WI38 (cell line): ENCODE measurements around the gene GPATCH3.

Experiments
- H3K4me3 ChIP-seq: 2 replicates; pipeline ENCODE4 v1.5.1; 2011; ENCODE audit warnings: low read depth, mild to moderate bottlenecking, control low read depth, low read length
- TF ChIP-seq, protein P1 (sequence below): IDR thresholded peaks from 2 replicates; pipeline ENCODE4 v1.5.1; 2012; ENCODE audit warnings: low read depth, mild to moderate bottlenecking, control low read depth, low read length

GPATCH3 gene

GRCh38 chr1:26913389-26913753 lies 13.1 kb upstream of the GPATCH3 start:
- H3K4me3 ChIP-seq, result no peak overlapping the region
- TF ChIP-seq, protein P1, sequence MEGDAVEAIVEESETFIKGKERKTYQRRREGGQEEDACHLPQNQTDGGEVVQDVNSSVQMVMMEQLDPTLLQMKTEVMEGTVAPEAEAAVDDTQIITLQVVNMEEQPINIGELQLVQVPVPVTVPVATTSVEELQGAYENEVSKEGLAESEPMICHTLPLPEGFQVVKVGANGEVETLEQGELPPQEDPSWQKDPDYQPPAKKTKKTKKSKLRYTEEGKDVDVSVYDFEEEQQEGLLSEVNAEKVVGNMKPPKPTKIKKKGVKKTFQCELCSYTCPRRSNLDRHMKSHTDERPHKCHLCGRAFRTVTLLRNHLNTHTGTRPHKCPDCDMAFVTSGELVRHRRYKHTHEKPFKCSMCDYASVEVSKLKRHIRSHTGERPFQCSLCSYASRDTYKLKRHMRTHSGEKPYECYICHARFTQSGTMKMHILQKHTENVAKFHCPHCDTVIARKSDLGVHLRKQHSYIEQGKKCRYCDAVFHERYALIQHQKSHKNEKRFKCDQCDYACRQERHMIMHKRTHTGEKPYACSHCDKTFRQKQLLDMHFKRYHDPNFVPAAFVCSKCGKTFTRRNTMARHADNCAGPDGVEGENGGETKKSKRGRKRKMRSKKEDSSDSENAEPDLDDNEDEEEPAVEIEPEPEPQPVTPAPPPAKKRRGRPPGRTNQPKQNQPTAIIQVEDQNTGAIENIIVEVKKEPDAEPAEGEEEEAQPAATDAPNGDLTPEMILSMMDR, result no peak

GRCh38 chr1:26912147-26912490 lies 11.9 kb upstream of the GPATCH3 start:
- H3K4me3 ChIP-seq, result no peak overlapping the region
- TF ChIP-seq, protein P1, result no peak

DNA sequence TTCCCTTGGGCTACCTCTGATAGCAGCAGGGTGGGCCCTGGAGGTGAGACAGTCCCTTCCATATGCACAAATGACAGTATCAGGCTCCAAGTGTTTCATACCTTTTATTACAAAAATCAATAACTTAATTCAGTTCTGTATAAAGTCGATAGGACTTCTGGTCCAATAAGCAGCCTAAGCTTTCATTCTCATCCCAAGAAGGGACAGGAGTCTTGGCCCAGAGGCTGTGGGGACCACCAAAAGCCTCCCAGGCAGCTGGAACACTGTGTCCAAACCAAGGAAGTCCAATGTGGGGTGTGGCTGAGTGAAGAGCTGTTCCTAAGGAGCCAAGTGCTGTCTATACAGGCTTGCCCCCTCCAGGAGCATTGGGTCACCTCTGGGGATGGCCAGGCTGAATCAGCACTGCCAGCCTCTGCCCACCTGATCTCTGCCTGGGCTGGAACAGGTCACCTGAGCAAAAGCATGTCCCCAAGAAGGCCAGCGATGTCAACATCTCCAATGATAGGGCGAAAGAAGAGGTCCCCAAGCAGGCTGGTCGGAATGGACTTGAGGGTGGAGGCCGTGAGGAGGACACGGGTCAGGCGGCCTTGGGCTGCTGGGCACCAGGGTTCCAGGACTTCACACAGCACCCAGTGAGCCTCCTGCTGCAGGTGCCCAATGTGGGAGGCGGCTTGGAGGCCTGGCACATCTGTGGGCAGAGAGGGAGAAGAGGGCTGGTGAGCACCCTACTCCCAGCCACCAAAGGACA lies 11.3 kb upstream of the GPATCH3 start:
- H3K4me3 ChIP-seq, result no peak overlapping the region
- TF ChIP-seq, protein P1, result no peak

- TF ChIP-seq, protein P1, result no peak
These were observed 10.3 kb upstream of the GPATCH3 start for GRCh38 chr1:26910343-26911160.

DNA sequence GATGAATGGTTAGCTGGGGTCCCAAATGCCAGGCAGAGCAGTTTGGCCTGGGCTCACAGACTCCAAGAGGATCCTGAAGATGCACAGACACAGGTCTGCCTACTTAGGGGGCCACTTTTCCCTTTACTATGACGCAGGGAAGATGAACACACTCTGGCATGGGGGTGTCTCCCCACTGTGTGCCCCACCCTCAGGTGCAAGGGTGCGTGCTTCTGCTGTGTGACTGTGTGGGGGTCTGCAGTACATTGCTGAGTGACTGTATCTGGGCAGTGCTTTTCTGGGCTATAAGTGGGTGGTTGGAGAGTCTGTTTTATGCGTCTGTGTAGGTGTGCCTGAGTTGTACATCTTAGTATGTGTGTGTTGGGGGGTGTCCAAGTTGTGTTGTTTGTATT lies 9.7 kb upstream of the GPATCH3 start:
- TF ChIP-seq, protein P1, result no peak

More at GRCh38 chr1:26910343-26911160, 10.3 kb upstream of the GPATCH3 start:
- no peak overlapping the region for H3K4me3 ChIP-seq

GRCh38 chr1:26907071-26907917 lies 7.0 kb upstream of the GPATCH3 start:
- H3K4me3 ChIP-seq, result no peak overlapping the region
- TF ChIP-seq, protein P1, result no peak

More for the DNA sequence above, 9.7 kb upstream of the GPATCH3 start:
- H3K4me3 ChIP-seq, result no peak overlapping the region
